SU-DHL-6 (cell line): ENCODE measurements around the gene TMEM94.

Experiments used
- H2AFZ ChIP-seq: fragments of 200-600 bp; sonication (generic); 2 replicates; pipeline ENCODE4 v1.6.1; 2014; ENCODE audit warnings: low read depth, mild to moderate bottlenecking, moderate library complexity, mixed read lengths, antibody characterized with exemption, low read length; ENCODE audit not compliant: severe bottlenecking
- H3F3A ChIP-seq: fragments of 200-600 bp; shearing (Covaris generic); 2 replicates; pipeline ENCODE4 v1.6.0; 2016; ENCODE audit warnings: antibody characterized with exemption, mild to moderate bottlenecking; ENCODE audit not compliant: insufficient read depth
- H3K27ac ChIP-seq: fragments of 200-600 bp; sonication (generic); 2 replicates; pipeline ENCODE4 v1.5.1; 2016; ENCODE audit warnings: low read depth, mild to moderate bottlenecking, low read length, moderate library complexity, mixed read lengths
- H3K27me3 ChIP-seq: fragments of 200-600 bp; sonication (generic), shearing (Covaris generic); 2 replicates; pipeline ENCODE4 v1.6.0; 2014; ENCODE audit warnings: mild to moderate bottlenecking, low read length
- H3K36me3 ChIP-seq: fragments of 200-600 bp; sonication (generic); 2 replicates; pipeline ENCODE4 v1.6.1; 2014; ENCODE audit warnings: mild to moderate bottlenecking, low read length, mixed read lengths
- H3K4me2 ChIP-seq: fragments of 300-600, 200-600 bp; shearing (Covaris generic), sonication (generic); 2 replicates; pipeline ENCODE4 v1.6.0; 2014; ENCODE audit warnings: low read length, low read depth, mild to moderate bottlenecking; ENCODE audit not compliant: poor library complexity, severe bottlenecking
- H3K4me3 ChIP-seq: fragments of 200-600 bp; sonication (generic); 2 replicates; pipeline ENCODE4 v1.5.1; 2014; ENCODE audit warnings: antibody characterized with exemption, low read length, mild to moderate bottlenecking, mixed read lengths; ENCODE audit not compliant: insufficient read depth, poor library complexity, severe bottlenecking
- H3K79me2 ChIP-seq: fragments of 200-600 bp; sonication (generic); 2 replicates; pipeline ENCODE4 v1.6.1; 2014; ENCODE audit warnings: mild to moderate bottlenecking, low read length, moderate library complexity; ENCODE audit not compliant: insufficient read depth
- H3K9ac ChIP-seq: fragments of 200-600 bp; sonication (generic); 2 replicates; pipeline ENCODE4 v1.7.0; 2014; ENCODE audit warnings: mild to moderate bottlenecking, low read length
- H3K9me2 ChIP-seq: fragments of 200-600 bp; sonication (generic); replicated peaks from 2 replicates; pipeline ENCODE4 v1.6.1; 2014; ENCODE audit warnings: low read length; ENCODE audit not compliant: insufficient read depth
- H3K9me3 ChIP-seq: fragments of 200-600 bp; sonication (generic); 2 replicates; pipeline ENCODE4 v1.6.1; 2014; ENCODE audit warnings: low read length, mixed read lengths; ENCODE audit not compliant: insufficient read depth
- H4K20me1 ChIP-seq: fragments of 200-600 bp; sonication (generic); 2 replicates; pipeline ENCODE4 v1.6.1; 2014; ENCODE audit warnings: low read depth, mild to moderate bottlenecking, antibody characterized with exemption, low read length, moderate library complexity, mixed read lengths
- CTCF ChIP-seq: fragments of 200-600 bp; sonication (generic); IDR thresholded peaks from one replicate; pipeline ENCODE4 v1.5.1; 2017; ENCODE audit warnings: antibody characterized with exemption, mild to moderate bottlenecking, low read length, moderate library complexity; ENCODE audit not compliant: insufficient read depth, poor library complexity, severe bottlenecking
- EZH2phosphoT487 ChIP-seq: fragments of 200-600 bp; sonication (generic), shearing (Covaris generic); conservative IDR thresholded peaks from 2 replicates; pipeline ENCODE4 v1.6.1; 2018; ENCODE audit warnings: mild to moderate bottlenecking, antibody characterized with exemption, low read length, moderate library complexity, mixed read lengths

TMEM94 gene

GRCh38 chr17:75544250-75544649 lies 87.8 kb downstream of the TMEM94 start:
- Histone ChIP-seq H3K9me2 (no peaks in the 10 kb centered on the region), H3K79me2 (no peaks in the 10 kb centered on the region), H3K9ac (no peak overlapping the region), H3F3A (no peaks in the 10 kb centered on the region), H3K4me2 (no peak overlapping the region), H3K4me3 (no peak overlapping the region), H2AFZ (no peak overlapping the region), H4K20me1 (no peaks in the 10 kb centered on the region), H3K27ac (no peak overlapping the region), H3K36me3 (no peaks in the 10 kb centered on the region), H3K27me3 (no peaks in the 10 kb centered on the region), H3K9me3 (no peaks in the 10 kb centered on the region)
- TF ChIP-seq CTCF (no peak), EZH2phosphoT487 (no peak)

GRCh38 chr17:75546181-75546580 lies 89.7 kb downstream of the TMEM94 start:
- no peaks in the 10 kb centered on the region for H3K9me3 ChIP-seq
- no peak overlapping the region for H3K4me3 ChIP-seq
- no peak overlapping the region for H3K27ac ChIP-seq
- H3K9me2 ChIP-seq: no peaks in the 10 kb centered on the region
- no peak overlapping the region for H2AFZ ChIP-seq
- no peaks in the 10 kb centered on the region for H4K20me1 ChIP-seq
- no peaks in the 10 kb centered on the region for H3K27me3 ChIP-seq
- TF ChIP-seq CTCF: no peak
- no peaks in the 10 kb centered on the region for H3K36me3 ChIP-seq
- H3F3A ChIP-seq: no peaks in the 10 kb centered on the region
- no peak overlapping the region for H3K4me2 ChIP-seq
- no peaks in the 10 kb centered on the region for H3K79me2 ChIP-seq
- H3K9ac ChIP-seq: no peak overlapping the region

- Histone ChIP-seq H3F3A (no peaks in the 10 kb centered on the region), H3K27me3 (no peaks in the 10 kb centered on the region), H3K79me2 (no peaks in the 10 kb centered on the region), H3K27ac (no peak overlapping the region), H3K9me3 (no peaks in the 10 kb centered on the region), H3K9me2 (no peaks in the 10 kb centered on the region), H3K4me3 (no peak overlapping the region), H2AFZ (no peak overlapping the region), H3K4me2 (no peak overlapping the region), H3K9ac (no peak overlapping the region), H3K36me3 (no peaks in the 10 kb centered on the region), H4K20me1 (no peaks in the 10 kb centered on the region)
- TF ChIP-seq EZH2phosphoT487: no peak
- TF ChIP-seq CTCF: no peak
These were observed 90.7 kb downstream of the TMEM94 start for GRCh38 chr17:75547091-75547490.

- Histone ChIP-seq H3K4me2 (no peak overlapping the region), H3K9ac (no peak overlapping the region), H3K36me3 (no peaks in the 10 kb centered on the region), H3K27ac (no peak overlapping the region), H3K4me3 (no peak overlapping the region), H4K20me1 (no peaks in the 10 kb centered on the region), H3F3A (no peaks in the 10 kb centered on the region), H2AFZ (no peak overlapping the region), H3K79me2 (no peaks in the 10 kb centered on the region), H3K9me2 (no peaks in the 10 kb centered on the region), H3K9me3 (no peaks in the 10 kb centered on the region), H3K27me3 (no peaks in the 10 kb centered on the region)
- TF ChIP-seq EZH2phosphoT487 (no peak), CTCF (no peak)
These were observed 92.4 kb downstream of the TMEM94 start for GRCh38 chr17:75548813-75549212.
